GM19463 (cell line): ENCODE results near the gene SNW1.
"Not testable (repeated sequence)": the region's sequence is repeated elsewhere in the genome, so short reads cannot be mapped to it uniquely, and the experiment has no call there.

Experiments
- ATAC-seq: cut with Tn5 transposase; IDR thresholded peaks from one replicate; pipeline ENCODE4 v1.9.1; 2021; ENCODE audit warnings: mild to moderate bottlenecking, moderate library complexity; ENCODE audit not compliant: unreplicated experiment

Gene SNW1

GRCh38 chr14:77760381-77761204, at the start of gene SNW1:
TSS of gene SNW1 (minus strand) at chr14:77761156. CDS start at chr14:77761127, 29 bp downstream.
- ATAC-seq = peak; percentile 91

- ATAC-seq = no peak
Observed at GRCh38 chr14:77809011-77809410, 48.1 kb upstream of the SNW1 start.

DNA sequence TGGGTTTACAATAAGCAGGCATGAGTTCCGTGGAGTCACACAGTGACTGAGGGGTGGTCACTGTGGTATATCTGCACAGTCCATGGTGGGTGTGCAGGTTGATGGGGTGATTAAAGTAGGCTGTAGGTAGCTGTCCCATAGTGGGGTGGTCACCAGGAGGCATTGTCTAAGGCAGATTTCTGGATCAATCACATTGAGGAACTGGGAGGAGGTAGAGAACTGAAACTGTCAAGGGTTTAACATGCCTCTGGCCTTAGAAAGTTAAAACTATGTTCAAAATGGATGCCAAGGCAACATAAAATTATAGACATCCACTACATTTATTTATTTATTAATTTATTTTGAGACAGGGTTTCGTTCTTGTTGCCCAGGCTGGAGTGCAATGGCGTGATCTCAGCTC, 47.3 kb upstream of the SNW1 start:
- no peak for ATAC-seq

- ATAC-seq = no peak
Observed at GRCh38 chr14:77805706-77806105, 44.8 kb upstream of the SNW1 start.

DNA sequence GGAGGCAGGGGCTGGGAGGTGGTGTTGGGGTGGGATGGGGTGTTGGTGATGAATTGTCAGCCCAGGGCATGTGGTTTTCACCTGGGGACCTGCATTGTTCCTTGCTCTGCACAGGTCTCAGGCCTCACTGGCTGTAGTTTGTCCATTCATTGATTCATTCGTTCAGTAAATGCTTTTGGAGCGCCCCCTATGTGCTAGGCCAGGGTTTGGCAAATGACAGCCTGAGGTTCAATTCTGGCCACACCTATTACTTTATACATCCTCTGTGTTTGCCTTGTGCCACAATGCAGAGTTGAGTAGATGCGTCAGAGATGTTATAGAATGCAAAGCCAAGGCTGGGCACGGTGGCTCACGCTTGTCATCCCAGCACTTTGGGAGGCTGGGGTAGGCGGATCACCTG, 43.6 kb upstream of the SNW1 start:
- no peak for ATAC-seq

DNA sequence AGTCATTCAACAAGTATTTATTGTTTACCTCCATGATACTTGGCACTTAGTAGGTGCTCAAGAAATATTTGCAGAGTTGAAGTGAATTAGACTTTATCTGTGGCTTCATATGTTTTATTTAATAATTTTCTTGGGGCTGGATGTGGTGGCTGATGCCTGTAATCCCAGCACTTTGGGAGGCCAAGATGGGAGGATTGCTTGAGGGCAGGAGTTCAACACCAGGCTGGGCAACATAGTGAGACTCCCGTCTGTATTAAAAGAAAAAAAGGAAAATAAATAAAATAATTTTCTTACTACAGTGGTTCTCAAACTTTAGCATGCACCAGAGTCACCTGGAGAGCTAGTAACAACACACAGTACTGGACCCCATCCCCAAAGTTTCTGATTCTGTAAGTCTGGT, 39.9 kb upstream of the SNW1 start:
- ATAC-seq = no peak

DNA sequence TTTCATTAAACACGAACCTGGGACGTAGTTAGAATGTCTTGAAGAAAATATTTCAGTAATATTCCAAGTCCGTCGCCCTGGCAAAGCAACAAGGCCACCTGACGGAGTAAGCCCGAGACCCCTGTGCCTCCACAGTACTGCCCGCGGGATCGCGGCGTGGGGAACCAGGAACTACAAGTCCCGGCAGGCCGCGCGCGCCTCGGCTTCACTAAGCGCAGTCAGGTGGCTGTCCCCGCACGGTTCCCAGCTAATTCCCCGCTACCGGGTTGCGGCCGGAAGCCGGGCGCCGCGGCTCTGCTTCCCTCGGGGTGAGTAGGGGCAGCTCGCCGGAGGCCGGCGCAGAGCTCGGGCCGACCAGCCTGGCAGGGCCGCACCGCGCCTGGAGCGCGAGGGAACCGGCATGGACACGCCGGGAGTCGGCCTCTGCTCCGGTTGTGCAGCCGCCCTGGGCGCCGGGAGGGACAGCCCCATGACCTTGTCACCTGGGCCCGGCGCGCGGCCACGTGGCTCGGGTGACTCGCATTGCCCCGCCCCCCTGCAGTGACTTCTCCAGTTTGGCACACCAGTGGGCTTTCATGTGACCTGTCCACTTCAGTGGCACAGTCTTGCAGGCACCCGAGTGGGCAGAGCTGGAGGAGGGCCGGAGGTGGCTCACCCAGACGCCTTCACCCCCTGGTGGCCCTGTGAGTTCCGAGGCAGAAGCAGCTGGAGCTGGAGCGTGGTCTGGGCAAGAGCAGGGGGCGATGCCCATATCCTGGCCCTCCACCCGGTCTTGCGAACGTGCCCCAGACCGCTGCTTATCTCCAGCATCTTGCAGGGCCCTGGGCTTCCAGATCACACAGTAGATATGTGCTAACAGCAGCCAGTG, 39.1 kb upstream of the SNW1 start, which contains the start of gene ADCK1:
Gene ADCK1, plus strand, starts transcription at position 247 of the 868 bp plus-strand sequence. CDS start 18,870 bp downstream, outside the sequence.
- peak; percentile 91 for ATAC-seq

- not testable (repeated sequence) for ATAC-seq
Observed at GRCh38 chr14:77799456-77799855, 38.5 kb upstream of the SNW1 start.

DNA sequence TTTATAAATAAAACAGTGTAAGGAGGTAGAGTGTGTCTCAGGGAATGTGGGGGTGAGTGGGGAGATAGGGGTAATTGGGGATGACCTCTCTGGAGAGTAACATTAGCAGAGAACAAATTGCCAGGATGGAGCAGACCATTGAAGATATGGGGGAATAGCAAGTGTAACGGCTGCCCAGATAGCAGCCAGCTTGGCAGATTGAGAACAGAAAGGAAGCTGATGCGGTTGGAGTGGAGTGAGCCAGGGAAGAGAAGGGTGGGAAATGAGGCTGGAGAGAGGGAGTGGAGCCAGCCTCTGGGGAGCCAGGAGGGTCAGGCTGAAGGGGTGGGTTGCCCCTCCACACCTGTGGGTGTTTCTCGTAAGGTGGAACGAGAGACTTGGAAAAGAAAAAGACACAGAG, 33.4 kb upstream of the SNW1 start:
- ATAC-seq = no peak

DNA sequence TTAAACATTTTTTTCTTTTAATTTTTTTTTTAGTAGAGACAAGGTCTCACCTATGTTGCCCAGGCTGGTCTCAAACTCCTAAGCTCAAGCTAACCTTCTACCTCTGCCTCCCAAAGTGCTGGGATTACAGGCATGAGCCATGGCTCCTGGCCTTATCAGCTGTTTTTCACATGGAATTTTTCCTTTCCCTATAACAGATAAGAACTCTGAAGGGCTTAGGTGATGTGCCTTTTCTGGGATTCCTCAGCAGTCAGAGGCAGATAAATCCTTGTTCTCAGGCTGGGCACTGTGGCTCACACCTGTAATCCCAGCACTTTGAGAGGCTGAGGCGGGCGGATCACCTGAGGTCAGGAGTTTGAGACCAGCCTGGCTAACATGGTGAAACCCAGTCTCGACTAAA, 32.3 kb upstream of the SNW1 start:
- ATAC-seq = not testable (repeated sequence)

GRCh38 chr14:77791225-77791600, 30.3 kb upstream of the SNW1 start:
- no peak for ATAC-seq

- ATAC-seq = no peak
Observed at GRCh38 chr14:77790566-77791224, 29.7 kb upstream of the SNW1 start.

- ATAC-seq = no peak
Observed at GRCh38 chr14:77786148-77786547, 25.2 kb upstream of the SNW1 start.

DNA sequence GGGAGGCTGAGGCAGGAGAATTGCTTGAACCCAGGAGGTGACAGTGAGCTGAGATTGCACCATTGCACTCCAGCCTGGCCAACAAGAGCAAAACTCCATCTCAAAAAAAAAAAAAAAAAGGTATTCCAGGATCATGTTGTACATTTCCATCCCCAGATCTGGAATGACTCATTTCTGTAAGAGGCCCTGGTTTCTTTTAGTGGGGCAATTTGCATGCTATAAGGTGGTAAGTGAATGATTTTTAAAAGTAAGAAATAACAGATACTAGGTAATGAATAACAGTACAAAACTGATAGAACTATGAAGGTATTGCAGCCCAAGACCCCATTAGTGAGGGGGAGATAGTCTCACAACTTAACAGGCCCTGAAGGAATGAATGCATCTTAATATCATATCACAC, 21.2 kb upstream of the SNW1 start:
- no peak for ATAC-seq

DNA sequence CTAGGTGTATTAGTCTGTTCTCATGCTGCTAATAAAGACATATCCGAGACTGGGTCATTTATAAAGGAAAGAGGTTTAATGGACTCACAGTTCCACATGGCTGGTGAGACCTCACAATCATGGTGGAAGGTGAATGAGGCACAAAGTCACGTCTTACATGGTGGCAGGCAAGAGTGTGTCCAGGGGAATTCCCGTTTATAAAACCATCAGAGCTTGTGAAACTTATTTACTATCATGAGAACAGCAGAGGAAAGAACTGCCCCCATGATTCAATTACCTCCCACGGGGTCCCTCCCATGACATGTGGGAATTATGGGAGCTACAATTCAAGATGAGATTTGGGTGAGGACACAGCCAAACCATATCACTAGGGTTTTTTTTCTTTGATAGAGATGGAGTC, 13.0 kb upstream of the SNW1 start:
- ATAC-seq = not testable (repeated sequence)

GRCh38 chr14:77768442-77769069, 7.6 kb upstream of the SNW1 start:
- not testable (repeated sequence) for ATAC-seq

- no peak for ATAC-seq
Observed at GRCh38 chr14:77763978-77764377, 3.0 kb upstream of the SNW1 start.

GRCh38 chr14:77763316-77763715, 2.4 kb upstream of the SNW1 start:
- ATAC-seq = no peak

GRCh38 chr14:77761205-77761931, 412 bp upstream of the SNW1 start:
- ATAC-seq = peak; percentile 29
